H1 (cell line): ENCODE data around the gene FAM3B. TPM values are rescaled to one million over a fixed set of nuclear protein-coding genes. Genes with fewer than 3 reads are reported as not detected.

ENCODE experiments used
- ATF3 ChIP-seq: IDR thresholded peaks from 2 replicates; pipeline ENCODE4 v1.6.1; 2011; ENCODE audit warnings: low read depth, mild to moderate bottlenecking, low read length; ENCODE audit not compliant: insufficient read depth
- E2F6 ChIP-seq: IDR thresholded peaks from 2 replicates; pipeline ENCODE4 v1.6.1; 2012; ENCODE audit warnings: inconsistent platforms
- NANOG ChIP-seq: IDR thresholded peaks from 2 replicates; pipeline ENCODE4 v1.6.1; 2011; ENCODE audit warnings: low read length, low read depth, mild to moderate bottlenecking, inconsistent platforms; ENCODE audit not compliant: insufficient read depth, poor library complexity, severe bottlenecking
- PHF8 ChIP-seq: fragments of 200-600 bp; sonication (generic); conservative IDR thresholded peaks from 2 replicates; pipeline ENCODE4 v1.7.1; 2012; ENCODE audit warnings: low read depth, mild to moderate bottlenecking, inconsistent platforms, low read length, moderate library complexity
- RFX5 ChIP-seq: IDR thresholded peaks from 2 replicates; pipeline ENCODE4 v1.6.1; 2011; ENCODE audit warnings: low read depth, low read length, improper control_type of control experiment, borderline replicate concordance
- SP2 ChIP-seq: IDR thresholded peaks from 2 replicates; pipeline ENCODE4 v1.6.1; 2012; ENCODE audit warnings: mild to moderate bottlenecking, low read length, inconsistent platforms
- ZNF274 ChIP-seq: IDR thresholded peaks from 2 replicates; pipeline ENCODE4 v1.7.0; 2012; ENCODE audit warnings: low read length, borderline replicate concordance; ENCODE audit errors: extremely low read depth
- polyA plus RNA-seq, 7 experiments: library from polyadenylated mRNA; depleted of rRNA in 3 of 7; stranded (reverse) in 5 of 7; unstranded in 2 of 7; fragments of >200 nt in 5 of 7; fragments of 200-250 nt in 2 of 7; gene quantifications; 1 replicate in 5 of 7; 2 replicates in 1 of 7; 4 replicates in 1 of 7; pipeline versions ENCODE4 v1.2.1 to v1.2.3, GENCODE V29; 2011 to 2013; ENCODE audit warnings: missing spikeins in 2 of 7, mixed read lengths in 2 of 7
- total RNA-seq: library from RNA; stranded (reverse); fragmentation: NEBNext Ultra II Directional; extraction: Animal tissue kit (Norgen Biotek cat#: 25700); gene quantifications from 2 replicates; pipeline ENCODE4 v1.2.1, GENCODE V29; 2021

FAM3B gene
- total and polyA plus RNA-seq, 2 of the 8 experiments (the other 6 are each of a cell fraction or from before 2014, with no cell fraction given) = 2.0 TPM

- no peak for TF ChIP-seq ATF3
- TF ChIP-seq ZNF274 = no peak
- TF ChIP-seq NANOG = no peak
- no peak for TF ChIP-seq E2F6
- TF ChIP-seq PHF8 = no peak
- TF ChIP-seq SP2 = no peak
- no peak for TF ChIP-seq RFX5
These were observed 34.2 kb upstream of the FAM3B start (continued) for GRCh38 chr21:41282412-41282811.
